Measurements from ENCODE around the gene NADSYN1.
"Not testable (repeated sequence)": the region's sequence is repeated elsewhere in the genome, so short reads cannot be mapped to it uniquely, and the experiment has no call there.

NADSYN1 gene

DNA sequence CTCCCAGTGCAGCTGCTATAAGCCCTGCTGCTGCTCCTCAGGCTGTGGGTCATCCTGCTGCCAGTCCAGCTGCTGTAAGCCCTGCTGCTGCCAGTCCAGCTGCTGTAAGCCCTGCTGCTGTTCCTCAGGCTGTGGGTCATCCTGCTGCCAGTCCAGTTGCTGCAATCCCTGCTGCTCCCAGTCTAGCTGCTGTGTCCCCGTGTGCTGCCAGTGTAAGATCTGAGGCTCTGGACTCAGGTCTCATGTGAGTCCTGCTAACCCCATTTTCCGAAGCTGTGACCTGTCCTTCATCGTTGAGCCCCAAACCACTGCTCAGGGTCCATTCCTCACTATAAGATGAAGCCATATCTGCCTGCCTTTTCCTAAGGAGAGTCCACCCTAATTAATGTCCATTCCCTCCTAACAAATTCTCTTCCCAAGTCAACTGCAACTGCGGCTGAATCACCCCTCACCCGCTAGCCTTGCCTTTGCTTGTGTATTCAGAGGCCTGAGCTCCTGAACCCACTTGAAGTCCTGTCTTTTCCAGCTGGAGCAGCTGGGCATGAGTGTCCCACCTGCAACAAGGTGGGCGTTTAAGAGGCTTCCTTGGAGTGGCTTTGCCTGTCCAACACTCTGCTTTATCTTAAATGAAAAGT, 74.7 kb downstream of the NADSYN1 start:
- DNase-seq (ENCODE audit: low spot score) = no peak

DNA sequence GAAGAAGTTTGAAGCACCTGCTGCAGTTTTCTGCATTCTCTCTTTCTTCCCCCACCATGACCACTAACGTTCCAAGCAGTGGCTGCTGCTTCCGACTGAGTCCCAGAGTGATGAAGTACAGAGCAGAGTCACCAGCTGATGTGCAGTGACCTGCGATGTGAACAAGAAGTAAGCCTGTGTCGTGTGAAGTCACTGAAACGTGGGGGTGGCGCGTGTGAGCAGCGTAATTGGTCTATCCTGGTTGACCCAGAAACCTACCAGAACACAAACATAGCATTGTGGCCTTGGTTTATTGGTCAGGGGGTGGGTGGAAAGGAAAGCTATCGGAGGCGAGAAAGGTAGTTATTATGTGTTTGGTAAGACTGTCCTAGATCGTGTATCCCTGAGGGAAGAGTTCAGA, 77.6 kb downstream of the NADSYN1 start:
- no peak for DNase-seq (ENCODE audit: low spot score)

DNA sequence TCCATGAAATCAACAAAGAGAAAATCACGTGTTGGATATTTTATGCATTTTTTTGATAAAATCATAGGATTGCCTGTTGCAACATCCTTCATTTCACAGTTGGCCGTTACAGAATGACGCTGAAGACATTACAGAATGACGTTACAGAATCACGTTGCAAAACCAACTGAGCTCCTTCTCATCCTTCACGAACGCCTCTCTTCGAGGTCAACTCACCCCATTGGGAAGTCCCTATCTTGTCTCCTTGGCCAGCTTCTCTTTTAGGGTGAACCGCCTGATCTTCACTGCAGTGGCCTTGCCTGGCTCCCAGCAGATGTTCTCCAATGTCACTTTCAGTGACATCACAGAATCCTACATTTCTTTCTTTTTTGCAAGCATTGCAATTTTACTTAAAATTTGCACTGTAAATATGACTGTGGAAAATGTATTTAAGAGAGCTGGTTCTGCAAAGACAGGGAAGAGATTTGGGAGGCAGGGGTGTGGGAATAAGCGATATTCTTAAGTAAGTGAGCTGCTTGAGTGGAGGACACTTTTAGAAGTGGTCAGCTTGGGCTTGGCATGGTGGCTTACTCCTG, 79.1 kb downstream of the NADSYN1 start:
- DNase-seq (ENCODE audit: low spot score) = no peak

DNA sequence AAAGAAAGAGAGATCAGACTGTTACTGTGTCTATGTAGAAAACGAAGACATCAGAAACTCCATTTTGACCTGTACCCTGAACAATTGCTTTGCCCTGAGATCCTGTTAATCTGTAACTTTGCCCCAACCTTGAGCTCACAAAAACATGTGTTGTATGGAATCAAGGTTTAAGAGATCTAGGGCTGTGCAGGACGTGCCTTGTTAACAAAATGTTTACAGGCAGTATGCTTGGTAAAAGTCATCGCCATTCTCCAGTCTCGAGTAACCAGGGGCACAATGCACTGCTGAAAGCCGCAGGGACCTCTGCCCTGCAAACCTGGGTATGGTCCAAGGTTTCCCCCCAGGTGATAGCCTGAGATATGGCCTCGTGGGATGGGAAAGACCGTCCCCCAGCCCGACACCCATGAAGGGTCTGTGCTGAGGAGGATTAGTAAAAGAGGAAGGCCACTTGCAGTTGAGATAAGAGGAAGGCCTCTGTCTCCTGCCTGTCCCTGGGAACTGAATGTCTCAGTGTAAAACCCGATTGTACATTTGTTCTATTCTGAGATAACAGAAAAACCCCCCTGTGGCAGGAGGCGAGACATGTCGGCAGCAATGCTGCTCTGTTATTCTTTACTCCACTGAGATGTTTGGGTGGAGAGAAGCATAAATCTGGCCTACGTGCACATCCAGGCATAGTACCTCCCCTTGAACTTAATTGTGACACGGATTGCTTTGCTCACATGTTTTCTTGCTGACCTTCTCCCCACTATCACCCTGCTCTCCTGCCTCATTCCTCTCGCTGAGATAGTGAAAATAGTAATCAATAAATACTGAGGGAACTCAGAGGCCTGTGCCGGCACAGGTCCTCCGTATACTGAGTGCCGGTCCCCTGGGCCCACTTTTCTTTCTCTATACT, 82.0 kb downstream of the NADSYN1 start:
- not testable (repeated sequence) for DNase-seq (ENCODE audit: low spot score)

- DNase-seq (ENCODE audit: low spot score) = no peak
Observed at GRCh38 chr11:71535825-71536224, 82.8 kb downstream of the NADSYN1 start.

- no peak for DNase-seq (ENCODE audit: low spot score)
Observed at GRCh38 chr11:71537537-71537936, 84.5 kb downstream of the NADSYN1 start.

GRCh38 chr11:71537977-71538665, 85.1 kb downstream of the NADSYN1 start, which contains the start of gene KRTAP5-8:
Gene KRTAP5-8, plus strand, starts transcription at chr11:71538025. Its CDS starts 31 bp downstream, at chr11:71538056.
- not testable (repeated sequence) for DNase-seq (ENCODE audit: low spot score)

- no peak for DNase-seq (ENCODE audit: low spot score)
Observed at GRCh38 chr11:71538666-71538990, 85.6 kb downstream of the NADSYN1 start.

DNA sequence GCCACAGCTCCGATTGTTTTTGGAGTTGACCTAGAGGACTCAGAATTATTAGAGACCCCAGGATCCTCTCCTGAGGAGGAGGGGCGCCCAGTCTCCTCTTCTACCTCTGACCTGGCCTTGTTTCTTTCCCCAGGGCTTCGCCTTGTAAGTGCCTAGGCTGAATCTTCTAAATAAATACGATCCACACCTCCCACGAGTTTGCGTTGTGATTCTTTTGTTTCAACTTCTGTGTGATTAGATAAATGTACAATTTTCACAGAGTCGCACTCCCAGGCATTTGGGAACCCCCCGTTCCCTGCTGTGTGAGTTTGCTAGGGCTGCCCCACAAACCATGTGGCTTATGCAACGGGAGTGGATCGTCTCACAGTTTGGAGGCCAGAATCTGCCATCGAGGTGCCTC, 86.0 kb downstream of the NADSYN1 start:
- DNase-seq (ENCODE audit: low spot score) = no peak

- not testable (repeated sequence) for DNase-seq (ENCODE audit: low spot score)
Observed at GRCh38 chr11:71539971-71540370, 87.0 kb downstream of the NADSYN1 start.

GRCh38 chr11:71540521-71541304, 87.7 kb downstream of the NADSYN1 start:
- not testable (repeated sequence) for DNase-seq (ENCODE audit: low spot score)

DNA sequence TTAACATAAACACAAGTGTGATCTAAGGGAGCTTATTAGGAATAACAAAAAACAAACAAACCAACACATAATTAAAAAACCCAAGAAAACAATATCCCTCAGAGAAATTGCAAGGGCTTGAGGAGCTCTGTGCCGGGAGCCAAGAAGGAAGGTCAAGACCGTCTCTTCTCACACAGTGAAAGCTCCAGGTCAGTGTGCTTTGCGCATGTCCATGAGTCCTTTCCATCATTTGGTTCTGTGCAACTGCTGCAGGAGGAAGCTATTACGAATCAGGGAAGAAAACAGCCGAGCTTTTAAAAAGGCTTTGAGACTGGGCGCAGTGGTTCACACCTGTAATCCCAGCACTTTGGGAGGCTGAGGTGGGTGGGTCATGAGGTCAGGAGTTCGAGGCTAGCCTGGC, 89.4 kb downstream of the NADSYN1 start:
- DNase-seq (ENCODE audit: low spot score) = no peak

DNA sequence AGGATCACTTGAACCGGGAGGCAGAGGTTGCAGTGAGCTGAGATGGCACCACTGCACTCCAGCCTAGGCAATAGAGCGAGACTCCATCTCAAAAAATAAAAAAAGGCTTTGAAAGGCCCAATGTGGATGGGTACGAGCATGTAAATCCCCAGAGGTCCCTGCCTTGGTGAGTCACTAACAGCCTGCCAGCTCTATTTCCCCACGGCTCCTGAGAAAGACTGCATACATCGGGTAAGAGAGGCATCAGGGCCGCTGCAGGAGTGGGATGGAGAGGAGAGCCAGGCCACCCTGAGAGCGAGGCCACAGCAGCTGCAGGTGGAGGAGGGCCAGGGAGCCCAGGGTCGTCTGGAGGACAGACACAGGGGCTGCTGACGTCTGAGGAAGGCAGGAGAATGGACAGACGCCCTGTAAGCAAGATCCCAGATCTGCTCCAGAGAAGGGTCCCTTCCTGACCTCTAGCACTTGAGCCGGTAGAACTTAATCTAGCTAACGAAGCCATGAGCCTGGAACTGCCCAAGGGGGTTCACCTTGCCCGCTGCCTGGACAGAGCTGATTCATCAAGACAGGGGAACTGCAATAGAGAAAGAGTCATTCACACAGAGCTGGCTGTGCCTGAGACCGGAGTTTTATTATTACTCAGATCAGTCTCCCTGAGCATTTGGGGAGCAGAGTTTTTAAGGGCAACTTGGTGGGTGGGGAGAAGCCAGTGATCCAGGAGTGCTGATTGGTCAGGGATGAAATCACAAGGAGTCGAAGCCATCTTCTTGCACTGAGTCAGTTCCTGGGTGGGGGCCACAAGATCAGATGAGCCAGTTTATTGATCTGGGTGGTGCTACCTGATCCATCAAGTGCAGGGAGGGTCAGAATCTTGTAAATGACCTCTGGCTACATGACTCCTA, 90.1 kb downstream of the NADSYN1 start:
- no peak for DNase-seq (ENCODE audit: low spot score)

DNA sequence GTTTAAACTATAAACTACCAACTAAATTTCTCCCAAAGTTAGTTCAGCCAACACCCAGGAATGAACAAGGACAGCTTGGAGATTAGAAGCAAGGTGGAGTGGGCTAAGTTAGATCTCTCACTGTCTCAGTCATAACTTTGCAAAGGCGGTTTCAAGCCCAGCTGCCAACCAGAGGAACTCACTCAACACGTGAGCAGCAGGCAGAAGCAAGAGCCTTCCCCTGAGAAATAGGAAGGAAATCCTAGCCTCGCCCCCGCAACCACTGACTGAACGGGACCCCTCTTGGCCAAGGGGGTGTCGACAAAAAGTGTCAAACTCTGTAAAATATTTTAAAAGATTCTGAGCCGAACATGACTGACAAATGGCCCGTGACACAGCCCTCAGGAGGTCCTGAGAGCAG, 90.9 kb downstream of the NADSYN1 start:
- DNase-seq (ENCODE audit: low spot score) = no peak

DNA sequence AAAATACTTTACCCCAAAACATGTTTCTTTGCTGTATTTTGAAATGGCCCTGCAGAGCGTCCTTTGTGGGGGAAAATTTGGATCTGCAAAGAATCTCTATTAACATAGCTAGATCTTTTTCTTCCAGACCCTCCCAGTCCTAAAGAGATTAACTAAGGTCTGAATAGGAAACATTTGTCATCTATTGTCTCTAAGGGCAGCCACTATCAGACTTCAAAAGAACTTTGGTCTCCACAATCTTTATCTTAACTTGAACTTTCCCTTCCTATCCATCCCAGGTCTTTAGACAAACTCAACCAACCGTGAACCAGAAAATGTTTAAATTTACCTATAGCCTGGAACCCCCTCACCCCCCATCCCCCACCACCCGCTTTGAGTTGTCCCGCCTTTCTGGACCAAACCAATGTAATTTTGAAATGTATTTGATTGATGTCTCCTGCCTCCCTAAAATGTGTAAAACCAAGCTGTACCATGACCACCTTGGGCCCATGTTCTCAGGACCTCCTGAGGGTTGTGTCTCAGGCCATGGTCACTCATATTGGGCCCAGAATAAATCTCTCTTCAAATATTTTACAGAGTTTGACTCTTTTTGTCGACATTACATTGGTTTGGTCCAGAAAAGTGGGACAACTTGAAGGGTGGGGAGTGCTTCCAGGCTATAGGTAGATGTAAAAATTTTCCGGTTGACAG, 91.7 kb downstream of the NADSYN1 start:
- DNase-seq (ENCODE audit: low spot score) = no peak

DNA sequence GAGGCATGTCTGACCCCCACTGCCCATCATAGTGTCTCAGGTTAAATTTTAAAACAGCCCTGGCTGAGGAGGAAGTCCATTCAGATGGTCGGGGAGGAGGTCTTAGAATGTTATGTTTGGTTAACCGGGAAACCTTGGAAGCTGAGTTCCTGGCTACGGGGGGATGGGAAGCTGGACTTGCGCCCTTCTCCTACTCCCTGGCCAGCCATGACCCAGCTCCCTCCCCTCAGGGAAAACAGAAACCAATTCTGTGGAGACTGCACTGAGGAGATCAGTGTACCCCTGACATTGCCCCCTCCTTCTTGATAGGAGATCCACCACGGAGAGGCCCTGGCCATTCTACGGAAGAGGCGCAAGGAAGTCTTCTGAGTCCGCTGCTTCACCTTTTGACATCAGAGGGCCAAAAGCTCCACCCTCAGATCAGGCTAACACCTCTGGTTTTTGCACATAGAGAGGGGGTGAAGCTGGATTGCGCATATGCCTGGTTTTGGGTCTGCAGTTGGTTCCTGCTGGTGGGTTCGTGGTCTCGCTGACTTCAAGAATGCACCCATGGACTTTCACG, 92.5 kb downstream of the NADSYN1 start:
- no peak for DNase-seq (ENCODE audit: low spot score)

DNA sequence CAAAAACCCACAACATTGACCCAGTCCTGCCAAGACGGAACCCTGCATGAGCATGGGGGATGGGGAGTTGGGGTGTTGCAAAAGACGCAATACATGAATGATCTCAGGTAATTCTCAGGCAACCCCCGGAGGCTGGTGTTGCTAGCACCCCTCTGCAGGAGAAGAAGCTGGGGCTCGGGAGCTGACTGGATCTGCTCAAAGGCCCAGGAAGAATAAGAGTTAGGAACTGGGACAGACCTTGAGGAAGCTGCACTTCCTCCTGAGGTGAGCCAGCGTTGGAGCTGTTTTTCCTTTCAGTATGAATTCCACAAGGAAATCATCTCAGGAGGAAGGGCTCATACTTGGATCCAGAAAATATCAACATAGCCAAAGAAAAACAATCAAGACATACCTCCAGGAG, 95.1 kb downstream of the NADSYN1 start, which contains the start of gene KRTAP5-9:
TSS of gene KRTAP5-9 (plus strand) at position 301 of the 400 bp plus-strand sequence. CDS start 238 bp downstream, outside the sequence.
- DNase-seq (ENCODE audit: low spot score) = no peak

- DNase-seq (ENCODE audit: low spot score) = no peak
Observed at GRCh38 chr11:71548716-71549151, 95.7 kb downstream of the NADSYN1 start.
